Measurements from ENCODE around the gene PRRT1B. TPM values are rescaled to one million over a fixed set of nuclear protein-coding genes. Genes with fewer than 3 reads are reported as not detected.

The PRRT1B gene
- total RNA-seq, 6 experiments from 2014 or later: not detected

GRCh38 chr9:131603199-131603598, 57.9 kb downstream of the PRRT1B start:
- no peak for TF ChIP-seq CTCF (IDR thresholded peaks at IDR 0.05)
- Mint-ChIP-seq H3K9me3 (no peaks in the 10 kb centered on the region), H3K36me3 (ENCODE audit: low read depth) (peaks cover 15% of the 10 kb centered on the region; the same call in 1 of the 2 replicates), H3K4me1 (ENCODE audit: low read depth) (peaks cover 25% of the 10 kb centered on the region), H3K27me3 (ENCODE audit: insufficient read depth) (peaks cover 1% of the 10 kb centered on the region; the same call in 1 of the 2 replicates), H3K27ac (no peak overlapping the region), H3K4me3 (no peak overlapping the region)
- no peak for DNase-seq

GRCh38 chr9:131603711-131604439, 58.6 kb downstream of the PRRT1B start:
- peaks cover 1% of the 10 kb centered on the region; the same call in 1 of the 2 replicates for H3K27me3 Mint-ChIP-seq (ENCODE audit: insufficient read depth)
- H3K4me3 Mint-ChIP-seq: no peak overlapping the region
- no peak for DNase-seq
- H3K9me3 Mint-ChIP-seq: no peaks in the 10 kb centered on the region
- no peak for TF ChIP-seq CTCF (IDR thresholded peaks at IDR 0.05)
- H3K36me3 Mint-ChIP-seq (ENCODE audit: low read depth): peaks cover 15% of the 10 kb centered on the region; the same call in 1 of the 2 replicates
- peaks cover 31% of the 10 kb centered on the region for H3K4me1 Mint-ChIP-seq (ENCODE audit: low read depth)
- H3K27ac Mint-ChIP-seq: no peak overlapping the region

- H3K4me1 Mint-ChIP-seq (ENCODE audit: low read depth): peaks cover 52% of the 10 kb centered on the region
- H3K27me3 Mint-ChIP-seq (ENCODE audit: insufficient read depth): peaks cover 1% of the 10 kb centered on the region; the same call in 1 of the 2 replicates
- H3K4me3 Mint-ChIP-seq: no peak overlapping the region
- no peak for TF ChIP-seq CTCF (IDR thresholded peaks at IDR 0.05)
- 0 out of 2 replicates have a peak overlapping the region, but pooled peaks have one; percentile 1 for H3K27ac Mint-ChIP-seq
- DNase-seq: no peak
- no peaks in the 10 kb centered on the region for H3K9me3 Mint-ChIP-seq
- H3K36me3 Mint-ChIP-seq (ENCODE audit: low read depth): peaks cover 15% of the 10 kb centered on the region; the same call in 1 of the 2 replicates
Measured at GRCh38 chr9:131605770-131606590, 60.7 kb downstream of the PRRT1B start.

GRCh38 chr9:131606896-131607567, 61.7 kb downstream of the PRRT1B start:
- DNase-seq: no peak
- Mint-ChIP-seq H3K4me3 (no peak overlapping the region), H3K27me3 (ENCODE audit: insufficient read depth) (no peaks in the 10 kb centered on the region; the same call in 1 of the 2 replicates), H3K9me3 (no peaks in the 10 kb centered on the region), H3K36me3 (ENCODE audit: low read depth) (peaks cover 13% of the 10 kb centered on the region; the same call in 1 of the 2 replicates), H3K27ac (peak overlapping the region; percentile 91; the same call in 1 of the 2 replicates), H3K4me1 (ENCODE audit: low read depth) (peaks cover 52% of the 10 kb centered on the region)
- no peak for TF ChIP-seq CTCF (IDR thresholded peaks at IDR 0.05)

- no peaks in the 10 kb centered on the region for H3K9me3 Mint-ChIP-seq
- H3K4me1 Mint-ChIP-seq (ENCODE audit: low read depth): peaks cover 52% of the 10 kb centered on the region
- no peak for DNase-seq
- H3K4me3 Mint-ChIP-seq: no peak overlapping the region; the same call in 1 of the 2 replicates
- no peaks in the 10 kb centered on the region; the same call in 1 of the 2 replicates for H3K27me3 Mint-ChIP-seq (ENCODE audit: insufficient read depth)
- H3K27ac Mint-ChIP-seq: peak overlapping the region; percentile 91; the same call in 1 of the 2 replicates
- H3K36me3 Mint-ChIP-seq (ENCODE audit: low read depth): peaks cover 14% of the 10 kb centered on the region; the same call in 1 of the 2 replicates
- TF ChIP-seq CTCF (IDR thresholded peaks at IDR 0.05): no peak
Measured at GRCh38 chr9:131607591-131607990, 62.3 kb downstream of the PRRT1B start.

All from HFFc6 (cell line).